ENCODE data around the gene TENM3.

DNA sequence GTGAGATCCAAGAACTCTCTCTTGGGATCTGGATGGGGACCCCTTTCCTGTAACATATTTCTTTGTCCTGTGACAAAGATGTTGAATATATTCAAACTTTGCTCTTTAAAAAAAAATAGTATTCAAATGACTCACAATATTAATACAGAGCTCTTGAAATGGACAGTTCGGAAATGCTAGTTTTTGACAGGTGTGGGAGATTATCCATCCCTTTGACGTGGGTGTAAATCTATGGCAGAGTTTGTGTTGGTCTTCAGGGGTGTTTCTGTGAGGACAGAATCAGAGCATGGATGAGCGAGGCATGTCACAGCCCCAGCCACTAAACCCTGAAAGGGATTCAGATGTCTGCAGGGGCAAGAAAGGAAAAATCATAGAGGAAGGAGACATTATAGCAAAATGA is 25.8 kb downstream of the TENM3 start:
- TF ChIP-seq, protein P1, sequence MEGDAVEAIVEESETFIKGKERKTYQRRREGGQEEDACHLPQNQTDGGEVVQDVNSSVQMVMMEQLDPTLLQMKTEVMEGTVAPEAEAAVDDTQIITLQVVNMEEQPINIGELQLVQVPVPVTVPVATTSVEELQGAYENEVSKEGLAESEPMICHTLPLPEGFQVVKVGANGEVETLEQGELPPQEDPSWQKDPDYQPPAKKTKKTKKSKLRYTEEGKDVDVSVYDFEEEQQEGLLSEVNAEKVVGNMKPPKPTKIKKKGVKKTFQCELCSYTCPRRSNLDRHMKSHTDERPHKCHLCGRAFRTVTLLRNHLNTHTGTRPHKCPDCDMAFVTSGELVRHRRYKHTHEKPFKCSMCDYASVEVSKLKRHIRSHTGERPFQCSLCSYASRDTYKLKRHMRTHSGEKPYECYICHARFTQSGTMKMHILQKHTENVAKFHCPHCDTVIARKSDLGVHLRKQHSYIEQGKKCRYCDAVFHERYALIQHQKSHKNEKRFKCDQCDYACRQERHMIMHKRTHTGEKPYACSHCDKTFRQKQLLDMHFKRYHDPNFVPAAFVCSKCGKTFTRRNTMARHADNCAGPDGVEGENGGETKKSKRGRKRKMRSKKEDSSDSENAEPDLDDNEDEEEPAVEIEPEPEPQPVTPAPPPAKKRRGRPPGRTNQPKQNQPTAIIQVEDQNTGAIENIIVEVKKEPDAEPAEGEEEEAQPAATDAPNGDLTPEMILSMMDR (IDR thresholded peaks at IDR 0.05), result no peak
- TF ChIP-seq POLR2A (IDR thresholded peaks at IDR 0.05), result no peak
